NCI-H82 treated with DMSO at 0.1 percent for 48 hours (cell line): ENCODE results near the gene RAD17.
A peak's percentile ranks its signal among the peaks of the same experiment; 100 is the strongest.
"Not testable (repeated sequence)": the region's sequence is repeated elsewhere in the genome, so short reads cannot be mapped to it uniquely, and the experiment has no call there.

Experiments
- DNase-seq: peaks from one replicate; lab custom pipeline; 2025; ENCODE audit not compliant: unreplicated experiment; lab: John Stamatoyannopoulos, UW

Gene RAD17, protein sequence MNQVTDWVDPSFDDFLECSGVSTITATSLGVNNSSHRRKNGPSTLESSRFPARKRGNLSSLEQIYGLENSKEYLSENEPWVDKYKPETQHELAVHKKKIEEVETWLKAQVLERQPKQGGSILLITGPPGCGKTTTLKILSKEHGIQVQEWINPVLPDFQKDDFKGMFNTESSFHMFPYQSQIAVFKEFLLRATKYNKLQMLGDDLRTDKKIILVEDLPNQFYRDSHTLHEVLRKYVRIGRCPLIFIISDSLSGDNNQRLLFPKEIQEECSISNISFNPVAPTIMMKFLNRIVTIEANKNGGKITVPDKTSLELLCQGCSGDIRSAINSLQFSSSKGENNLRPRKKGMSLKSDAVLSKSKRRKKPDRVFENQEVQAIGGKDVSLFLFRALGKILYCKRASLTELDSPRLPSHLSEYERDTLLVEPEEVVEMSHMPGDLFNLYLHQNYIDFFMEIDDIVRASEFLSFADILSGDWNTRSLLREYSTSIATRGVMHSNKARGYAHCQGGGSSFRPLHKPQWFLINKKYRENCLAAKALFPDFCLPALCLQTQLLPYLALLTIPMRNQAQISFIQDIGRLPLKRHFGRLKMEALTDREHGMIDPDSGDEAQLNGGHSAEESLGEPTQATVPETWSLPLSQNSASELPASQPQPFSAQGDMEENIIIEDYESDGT

DNA sequence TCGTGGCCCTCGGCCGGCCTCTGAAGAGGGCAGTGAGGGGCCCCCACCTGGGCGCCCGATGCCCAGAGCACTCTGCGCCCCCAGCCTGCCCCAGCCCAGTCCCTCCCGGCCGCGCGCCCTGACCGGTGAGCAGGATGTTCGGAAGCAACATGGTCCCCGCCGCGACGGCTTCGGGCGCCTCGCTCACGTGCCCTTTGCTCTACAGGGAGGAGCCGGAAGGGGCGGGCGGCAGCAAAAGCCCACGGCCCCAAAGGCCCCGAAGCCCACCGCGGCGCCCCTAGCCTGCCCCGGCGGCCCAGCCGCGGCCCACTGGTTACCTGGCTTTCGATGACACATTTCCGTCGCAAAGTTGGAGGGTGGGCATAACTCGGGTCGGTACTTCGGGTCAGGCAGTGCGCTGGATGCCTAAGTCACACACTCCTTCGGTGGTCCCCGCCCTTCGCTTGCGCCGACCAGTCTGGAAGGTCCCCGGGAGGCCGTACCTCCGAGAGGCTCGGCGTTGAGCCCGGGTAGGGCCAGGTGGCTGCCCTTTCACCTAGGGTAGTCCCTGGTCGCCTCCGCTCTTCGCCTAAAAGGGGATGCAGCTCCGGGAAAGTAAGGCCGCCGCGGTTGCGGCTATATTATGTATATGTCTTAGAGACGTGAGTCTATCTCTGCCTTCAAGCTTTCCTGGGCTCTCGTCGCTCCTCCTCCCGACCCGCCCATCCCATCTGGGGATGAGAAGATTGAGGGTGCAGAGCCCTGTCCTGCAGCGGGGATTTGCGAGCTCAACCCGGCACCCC is at the start of gene RAD17, which contains the start of the genes AK6 and TAF9:
Gene RAD17 (plus strand): TSS at position 479 of the 782 bp plus-strand sequence. CDS start 2,391 bp downstream, outside the sequence.
Gene AK6 (minus strand): TSS at position 181 of the 782 bp plus-strand sequence. CDS start 30 bp downstream, at position 151.
Gene TAF9 (minus strand): TSS at position 181 of the 782 bp plus-strand sequence. CDS start 3,783 bp downstream, outside the sequence.
- peak; percentile 78 for DNase-seq

DNA sequence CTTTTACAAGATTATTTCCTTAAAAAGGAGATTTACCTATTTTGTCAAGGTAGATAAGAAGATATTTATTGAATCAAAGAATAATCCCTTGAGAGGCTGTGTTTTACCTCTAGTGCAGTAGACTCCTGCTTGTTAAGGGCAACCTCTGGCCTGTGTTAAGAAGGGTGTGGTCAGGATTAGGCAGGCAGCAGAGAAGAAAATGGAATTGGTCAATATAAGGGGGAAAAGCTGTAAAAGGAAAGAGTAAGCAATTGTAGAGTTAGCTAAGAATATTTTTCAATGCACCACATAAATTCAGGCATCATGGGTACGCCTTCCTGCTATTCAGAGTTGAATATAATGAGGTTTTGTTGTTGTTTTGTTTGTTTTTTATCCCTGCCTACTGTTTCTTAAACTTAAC is 43.3 kb upstream of the RAD17 start:
- DNase-seq, result no peak

DNA sequence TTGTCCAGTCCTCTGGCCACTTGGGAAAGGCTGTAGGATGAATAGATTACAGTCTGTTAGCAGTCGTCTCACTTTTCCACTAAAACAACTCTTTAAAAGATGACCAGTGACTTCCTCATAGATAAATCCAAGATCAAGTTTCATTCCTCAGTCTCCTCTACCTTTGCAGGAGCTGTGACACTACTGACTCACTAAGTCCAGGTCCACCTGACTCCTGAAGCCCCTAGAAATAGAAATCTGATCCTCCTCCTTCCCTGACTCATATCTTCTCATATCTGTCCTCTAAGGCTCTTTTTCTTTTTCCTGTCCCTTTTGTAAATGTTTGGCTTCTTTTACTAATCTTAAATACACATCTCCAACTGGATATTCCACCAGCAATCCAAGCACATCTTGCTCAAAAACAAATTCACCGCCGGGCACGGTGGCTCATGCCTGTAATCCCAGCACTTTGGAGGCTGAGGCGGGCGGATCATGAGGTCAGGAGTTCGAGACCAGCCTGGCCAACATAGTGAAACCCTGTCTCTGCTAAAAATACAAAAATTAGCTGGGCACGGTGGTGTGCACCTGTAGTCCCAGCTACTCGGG is 39.6 kb upstream of the RAD17 start:
- no peak for DNase-seq

DNA sequence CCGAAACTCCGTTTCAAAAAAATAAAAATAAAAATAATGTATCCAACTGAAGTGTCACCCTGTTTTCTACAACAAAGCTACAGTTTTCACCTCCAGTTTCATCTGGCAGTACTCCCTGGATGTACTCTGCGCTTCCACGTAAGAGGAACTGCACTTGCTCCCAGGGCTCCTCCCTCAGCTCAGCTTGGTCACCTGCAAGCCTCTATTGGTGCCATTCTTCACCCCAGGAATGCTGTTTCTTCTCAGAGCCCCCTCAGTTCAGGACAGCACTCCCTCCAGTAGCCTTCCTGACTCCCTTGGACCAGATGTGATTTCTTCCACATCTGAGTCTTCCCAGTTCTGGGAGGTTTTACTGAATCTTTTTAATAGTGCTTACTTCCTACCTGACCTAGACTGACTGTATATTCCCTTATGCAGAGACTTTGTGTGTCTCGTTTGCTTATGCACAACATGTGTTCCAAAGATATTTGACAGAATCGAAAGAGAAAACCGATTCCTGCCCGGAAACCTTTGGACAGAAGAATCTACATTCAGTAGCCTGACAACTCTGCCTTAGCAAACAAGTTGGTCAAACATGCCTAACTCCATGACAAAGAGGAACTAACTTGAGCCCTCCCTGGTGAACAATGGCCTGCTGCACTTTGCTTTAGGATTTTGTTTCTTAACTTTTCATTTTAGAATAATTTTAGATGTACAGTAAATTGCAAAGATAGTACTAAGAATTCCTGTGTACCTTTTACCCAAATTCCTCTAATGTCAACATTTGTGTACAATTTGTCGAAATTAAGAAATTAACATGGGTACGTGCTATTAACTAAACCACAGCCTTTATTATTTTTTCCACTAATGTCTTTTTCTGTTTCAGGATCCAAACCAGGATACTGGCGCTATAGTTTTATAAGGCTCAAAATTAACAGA is 37.8 kb upstream of the RAD17 start:
- no peak for DNase-seq

DNA sequence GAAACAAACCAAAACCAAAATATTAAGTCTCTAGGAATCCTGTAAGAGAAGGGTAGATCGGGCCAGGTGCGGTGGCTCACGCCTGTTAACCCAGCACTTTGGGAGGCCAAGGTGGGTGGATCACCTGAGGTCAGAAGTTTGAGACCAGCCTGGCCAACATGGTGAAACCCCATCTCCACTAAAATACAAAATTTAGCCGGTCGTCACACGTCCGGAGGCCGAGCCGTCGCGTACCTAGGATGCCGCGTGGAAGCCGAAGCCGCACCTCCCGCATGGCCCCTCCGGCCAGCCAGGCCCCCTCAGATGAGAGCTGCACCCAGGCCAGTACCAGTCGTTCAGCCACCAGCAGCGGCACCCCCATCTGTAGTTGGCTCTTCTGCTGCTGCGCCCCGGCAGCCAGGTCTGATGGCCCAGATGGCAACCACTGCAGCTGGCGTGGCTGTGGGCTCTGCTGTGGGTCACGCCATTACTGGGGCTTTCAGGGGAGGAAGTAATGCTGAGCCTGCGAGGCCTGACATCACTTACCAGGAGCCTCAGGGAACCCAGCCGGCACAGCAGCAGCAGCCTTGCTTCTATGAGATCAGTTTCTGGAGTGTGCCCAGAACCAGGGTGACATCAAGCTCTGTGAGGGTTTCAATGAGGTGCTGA is 35.8 kb upstream of the RAD17 start:
- not testable (repeated sequence) for DNase-seq

DNA sequence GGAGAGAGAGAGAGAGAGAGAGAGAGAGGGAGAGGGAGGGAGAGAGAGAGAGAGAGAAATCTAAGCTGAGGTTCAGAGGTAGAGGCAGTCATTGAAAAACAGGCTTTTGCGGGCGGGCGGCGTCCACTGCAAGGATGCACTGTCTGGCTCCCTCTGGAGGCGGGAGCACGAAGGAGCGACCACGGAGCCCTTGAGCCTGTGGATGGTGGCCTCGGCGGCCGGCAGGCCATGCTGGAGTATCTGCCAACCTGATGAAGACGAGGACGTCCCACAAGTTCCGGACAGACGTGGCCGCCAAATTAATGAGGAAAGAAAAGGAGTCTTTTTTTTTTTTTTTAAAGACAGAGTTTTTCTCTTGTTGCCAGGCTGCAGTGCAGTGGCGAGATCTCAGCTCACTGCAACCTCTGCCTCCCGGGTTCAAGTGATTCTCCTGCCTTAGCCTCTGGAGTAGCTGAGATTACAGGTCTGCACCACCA is 34.8 kb upstream of the RAD17 start:
- peak; percentile 42 for DNase-seq

DNA sequence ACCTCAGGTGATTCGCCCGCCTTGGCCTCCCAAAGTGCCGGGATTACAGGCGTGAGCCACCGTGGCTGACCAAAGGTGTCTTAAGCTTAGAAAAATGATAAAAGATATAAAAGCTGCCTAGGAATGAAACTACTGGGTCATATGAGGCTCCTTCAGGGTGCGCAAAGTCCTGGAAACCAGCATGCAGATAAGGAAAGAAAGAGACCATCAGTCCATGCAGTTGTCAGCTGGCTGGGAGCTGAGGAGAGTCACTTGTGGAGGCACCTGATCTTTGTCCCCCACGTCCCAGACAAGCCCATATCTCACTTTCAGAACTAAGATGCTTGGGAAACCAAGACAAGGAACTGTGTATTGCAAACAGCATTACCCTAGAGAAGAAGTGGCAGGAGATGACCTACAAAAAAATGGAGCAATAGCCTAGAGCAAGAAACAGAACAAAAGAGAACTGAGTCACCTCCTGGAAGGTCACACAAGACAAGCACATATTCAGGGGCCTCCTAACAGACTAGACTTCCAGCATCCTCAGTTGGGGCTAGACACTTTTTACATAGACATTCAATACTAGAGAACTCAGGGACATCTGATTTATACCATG is 34.2 kb upstream of the RAD17 start:
- no peak for DNase-seq

DNA sequence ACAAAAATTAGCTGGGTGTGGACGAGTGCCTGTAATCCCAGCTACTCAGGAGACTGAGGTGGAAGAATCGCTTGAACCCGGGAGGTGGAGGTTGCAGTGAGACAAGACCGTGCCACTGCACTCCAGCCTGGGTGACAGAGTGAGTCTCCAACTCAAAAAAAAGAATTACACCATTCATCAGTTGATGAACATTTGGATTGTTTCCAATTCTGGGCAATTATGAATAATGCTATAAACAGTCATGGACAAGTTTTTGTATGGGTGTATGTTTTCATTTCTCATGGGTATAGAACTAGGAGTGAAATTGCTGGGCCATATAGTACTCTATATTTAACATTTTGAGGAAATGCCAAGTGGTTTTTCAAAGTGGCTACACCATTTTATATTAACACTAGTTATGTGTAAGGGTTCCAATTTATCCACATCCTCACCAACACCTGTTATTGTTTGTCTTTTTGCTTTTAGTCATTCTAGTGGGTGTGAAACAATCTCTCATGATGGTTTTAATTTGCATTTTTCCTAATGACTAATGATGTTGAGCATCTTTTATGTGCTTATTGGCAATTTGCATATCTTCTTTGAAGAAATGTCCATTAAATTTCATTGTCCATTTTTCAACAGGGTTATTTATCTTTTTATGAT is 28.0 kb upstream of the RAD17 start:
- DNase-seq, result no peak

DNA sequence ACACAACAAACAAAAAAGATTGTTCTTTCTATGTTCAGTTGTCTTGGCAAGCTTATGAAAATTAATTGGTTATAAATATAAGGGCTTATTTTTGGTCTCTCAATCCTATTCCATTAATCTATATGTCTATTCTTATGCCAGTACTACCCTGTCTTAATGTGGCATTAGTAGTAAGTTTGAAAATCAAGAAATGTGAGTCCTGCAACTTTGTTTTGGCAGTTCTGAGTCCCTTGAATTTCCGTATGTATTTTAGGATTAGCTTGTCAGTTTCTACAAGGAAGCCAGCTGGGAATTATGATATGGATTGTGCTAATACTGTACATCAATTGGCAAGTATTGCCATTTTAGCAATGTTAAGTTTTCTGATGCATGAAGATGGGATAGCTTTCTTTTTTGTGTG is 26.5 kb upstream of the RAD17 start:
- DNase-seq, result no peak

DNA sequence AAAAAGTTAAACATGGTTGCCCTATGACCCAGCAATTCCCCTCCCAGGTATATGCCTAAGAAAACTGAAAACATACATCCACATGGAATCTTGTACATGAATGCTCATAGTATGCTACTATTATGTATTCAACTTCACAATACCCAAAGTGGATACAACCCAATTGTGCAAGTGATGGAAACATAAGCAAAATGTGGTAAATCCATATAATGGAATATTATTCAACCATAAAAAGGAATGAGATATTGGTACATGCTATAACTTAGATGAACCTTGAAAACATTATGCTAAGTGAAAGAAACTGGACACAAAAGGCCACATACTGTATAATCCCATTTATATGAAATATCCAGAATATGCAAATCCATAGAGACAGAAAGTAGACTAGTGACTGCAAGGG is 19.0 kb upstream of the RAD17 start:
- no peak for DNase-seq

DNA sequence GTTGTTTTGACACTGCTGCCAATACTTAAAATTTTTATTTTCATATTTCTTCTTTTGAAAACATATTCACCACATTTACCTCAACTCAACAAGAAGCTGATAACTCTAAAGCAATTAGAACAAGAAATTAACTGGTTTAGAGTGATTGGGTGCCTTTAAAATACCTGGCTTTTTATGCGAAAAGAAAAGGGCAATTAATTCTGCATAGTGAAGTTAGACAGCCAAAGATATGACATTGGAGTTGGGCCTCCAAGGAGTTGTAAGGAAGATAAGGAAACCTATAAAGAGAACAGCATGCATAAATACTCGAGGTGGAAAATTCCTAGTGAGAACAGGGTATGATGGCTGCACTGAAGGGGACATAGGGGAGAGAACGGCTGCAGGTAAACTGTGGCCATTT is 9.9 kb upstream of the RAD17 start:
- DNase-seq, result no peak

DNA sequence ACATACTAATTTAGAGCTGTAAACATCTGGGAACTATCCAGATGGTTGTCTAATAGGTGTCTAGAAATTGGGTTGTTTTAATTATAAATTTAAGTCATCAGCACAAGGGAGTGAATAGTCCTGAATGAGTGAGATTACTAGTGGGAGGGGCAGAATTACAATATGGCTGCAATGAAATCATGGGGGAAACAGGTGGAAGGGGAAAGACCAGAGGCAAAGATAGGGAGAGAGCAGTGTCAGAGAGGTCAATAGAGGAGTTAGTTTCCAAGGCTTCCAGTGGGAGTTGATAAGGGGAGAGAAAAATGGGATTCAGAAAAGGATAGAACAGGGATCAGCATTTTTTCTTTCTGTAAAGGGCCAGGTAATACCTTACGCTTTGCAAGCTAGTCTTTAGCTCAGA is 9.2 kb upstream of the RAD17 start:
- no peak for DNase-seq

DNA sequence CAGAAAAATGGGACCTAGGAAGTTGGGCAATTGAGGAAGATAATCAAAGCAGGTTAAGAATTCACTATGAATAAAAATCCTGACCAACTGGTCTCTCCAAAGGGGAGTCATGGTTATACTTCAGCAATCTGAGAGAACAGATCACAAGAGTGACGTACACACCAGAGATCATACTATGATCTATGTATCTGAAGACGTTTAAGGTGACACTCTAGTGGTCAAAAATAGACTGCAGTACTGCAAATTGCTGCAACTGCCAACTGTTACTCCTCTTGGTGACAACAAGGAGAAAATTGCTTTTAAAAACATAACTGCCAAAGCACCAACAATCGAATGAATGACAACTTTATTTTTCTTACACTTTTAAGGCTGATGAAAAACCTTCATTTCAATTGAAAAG is 5.2 kb upstream of the RAD17 start:
- DNase-seq, result no peak

DNA sequence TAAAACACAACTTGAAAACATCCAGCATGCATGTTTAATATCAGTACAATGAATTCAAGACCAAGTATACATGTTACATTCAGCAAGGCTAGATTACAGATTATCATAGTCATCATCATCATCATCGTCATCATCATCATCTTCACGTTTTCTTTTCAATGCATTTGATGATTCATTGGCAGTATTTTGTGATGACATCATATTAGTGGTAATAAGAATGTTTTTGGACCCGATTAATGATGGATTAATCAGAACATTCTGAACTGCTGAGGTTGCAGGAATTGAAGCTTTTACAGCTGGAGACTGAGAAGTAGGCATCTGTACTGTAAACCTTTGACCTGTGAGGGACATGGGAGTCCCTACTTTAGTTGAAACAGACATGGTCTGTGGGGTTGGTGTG is 4.8 kb upstream of the RAD17 start:
- DNase-seq, result no peak

DNA sequence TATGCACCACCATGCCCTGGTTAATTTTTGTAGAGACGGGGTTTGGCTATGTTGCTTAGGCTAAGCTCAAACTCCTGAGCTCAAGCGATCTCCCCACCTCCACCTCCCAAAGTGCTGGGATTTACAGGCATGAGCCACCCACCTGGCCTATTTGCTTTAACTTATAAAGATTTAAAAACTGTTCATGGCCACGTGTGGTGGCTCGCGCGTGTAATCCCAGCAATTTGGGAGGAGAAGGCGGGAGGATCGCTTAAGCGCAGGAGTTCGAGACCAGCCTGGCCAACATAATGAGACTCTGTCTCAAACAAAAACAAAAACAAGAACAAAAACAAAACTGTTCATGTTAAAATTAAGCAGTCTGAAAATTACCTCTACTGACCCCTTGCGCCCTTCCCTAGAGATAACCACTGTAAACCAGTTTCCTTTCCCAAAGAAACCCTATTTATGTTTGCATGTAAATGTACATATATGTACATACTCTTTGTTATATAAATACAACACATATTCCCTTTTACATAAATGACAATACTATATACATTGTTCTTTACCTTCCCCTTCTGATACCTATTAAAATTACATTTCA is 1.8 kb upstream of the RAD17 start:
- no peak for DNase-seq

DNA sequence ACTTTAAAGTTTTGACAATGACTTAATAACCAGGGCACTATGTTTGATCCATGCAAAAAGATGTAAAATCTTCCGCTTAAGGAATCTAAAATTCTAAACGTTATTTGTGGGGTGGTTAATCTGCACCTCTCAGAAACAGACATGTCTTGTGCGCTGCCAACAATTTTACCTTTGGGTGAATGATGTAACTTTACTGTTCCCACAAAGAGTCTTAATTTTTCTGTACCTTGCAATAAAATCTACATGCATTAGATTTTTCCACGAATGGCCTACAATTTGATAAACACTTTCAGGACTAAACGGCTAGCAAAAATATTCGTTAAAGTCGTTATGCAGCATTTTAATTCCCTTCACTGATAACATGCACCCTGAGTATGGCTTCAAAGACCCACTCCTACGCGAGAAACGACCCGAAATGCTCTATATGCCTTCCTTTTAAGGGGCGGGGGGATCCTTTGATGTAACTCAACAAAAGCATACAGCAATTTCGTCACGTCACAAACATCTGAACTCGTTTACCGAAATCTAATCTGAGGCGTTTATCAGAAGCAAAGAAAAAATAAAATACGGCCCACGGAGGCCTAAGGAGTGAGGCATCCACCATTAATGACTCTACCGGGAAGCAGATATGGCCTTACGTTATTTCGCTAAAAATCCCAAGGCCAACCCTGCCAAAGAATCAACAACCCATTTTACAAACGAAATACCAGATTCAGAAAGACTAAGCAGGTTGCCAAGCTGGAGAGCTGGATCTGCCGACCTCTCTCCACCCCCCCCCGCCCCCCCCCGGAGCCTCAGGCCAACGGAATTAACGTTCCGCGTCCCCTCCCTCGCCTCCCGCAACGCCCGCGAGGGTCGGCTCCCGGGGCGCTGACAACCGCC is 919 bp upstream of the RAD17 start:
- DNase-seq, result no peak

DNA sequence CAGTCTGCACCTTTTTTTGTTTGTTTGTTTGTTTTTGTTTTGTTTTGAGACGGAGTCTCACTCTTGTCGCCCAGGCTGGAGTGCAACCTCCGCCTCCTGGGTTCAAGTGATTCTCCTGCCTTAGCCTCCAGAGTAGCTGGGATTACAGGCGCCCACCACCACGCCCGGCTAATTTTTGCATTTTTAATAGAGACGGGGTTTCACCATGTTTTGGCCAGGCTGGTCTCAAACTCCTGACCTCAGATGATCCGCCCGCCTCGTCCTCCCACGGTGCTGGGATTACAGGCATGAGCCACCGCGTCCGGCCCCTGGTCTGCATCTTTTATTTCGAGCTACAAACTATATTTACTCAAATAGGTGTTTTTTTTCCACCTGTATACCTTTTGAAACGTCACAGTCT is 717 bp downstream of the RAD17 start:
- DNase-seq, result not testable (repeated sequence)
